ENCODE results near the gene MICB. TPM values are rescaled to one million over a fixed set of nuclear protein-coding genes. Genes with fewer than 3 reads are reported as not detected.

The MICB gene
- total RNA-seq, 1 experiment from 2014 or later, result 4.3 TPM

- Mint-ChIP-seq H3K4me1 (ENCODE audit: insufficient read depth, unreplicated experiment) (no peaks in the 10 kb centered on the region), H3K36me3 (ENCODE audit: insufficient read depth, unreplicated experiment) (peaks cover 54% of the 10 kb centered on the region), H3K4me3 (ENCODE audit: unreplicated experiment) (no peak overlapping the region), H3K9me3 (ENCODE audit: unreplicated experiment) (no peaks in the 10 kb centered on the region), H3K27ac (ENCODE audit: low read depth, unreplicated experiment) (no peak overlapping the region), H3K27me3 (ENCODE audit: insufficient read depth, unreplicated experiment) (no peaks in the 10 kb centered on the region)
- DNase-seq (ENCODE audit: unreplicated experiment), result no peak
- no TSS peak for BruUV-seq (replicated peaks)
- ChIA-PET CTCF (interaction anchor here (1.1 kb wide), 1 partner anchor 70 kb away, joined by 3 read pairs; no protein-coding TSS in a partner anchor), POLR2A (interaction anchor here (1.0 to 3.9 kb wide), 4 partner anchors 11 to 35 kb away, joined by 3 to 21 read pairs (median 5); partner anchors contain the start of gene DDX39B)
- intact Hi-C loops (cut with micrococcal nuclease), result no loop called here
- no peak for TF ChIP-seq CTCF (IDR thresholded peaks at IDR 0.05; ENCODE audit: unreplicated experiment)
These were observed 30.4 kb downstream of the MICB start for GRCh38 chr6:31528307-31528777.

- no peak for DNase-seq (ENCODE audit: unreplicated experiment)
- no peak within 1 kb of the TSS for H3K27ac Mint-ChIP-seq (ENCODE audit: low read depth, unreplicated experiment)
- no peak within 1 kb of the TSS for H3K4me3 Mint-ChIP-seq (ENCODE audit: unreplicated experiment)
- BruUV-seq (replicated peaks), result no TSS peak
- H3K27me3 Mint-ChIP-seq (ENCODE audit: insufficient read depth, unreplicated experiment), result no peaks in the 10 kb centered on the region
- peaks cover 59% of the 10 kb centered on the region for H3K36me3 Mint-ChIP-seq (ENCODE audit: insufficient read depth, unreplicated experiment)
- ChIA-PET CTCF (interaction anchor here (1.1 kb wide), 1 partner anchor 70 kb away, joined by 3 read pairs; no protein-coding TSS in a partner anchor), POLR2A (interaction anchor here (1.0 to 3.9 kb wide), 6 partner anchors 10 to 123 kb away, joined by 3 to 21 read pairs (median 4); partner anchors contain the start of genes BAG6 and DDX39B)
- intact Hi-C loops (cut with micrococcal nuclease), result no loop called here
- no peak for TF ChIP-seq CTCF (IDR thresholded peaks at IDR 0.05; ENCODE audit: unreplicated experiment)
- no peaks in the 10 kb centered on the region for H3K9me3 Mint-ChIP-seq (ENCODE audit: unreplicated experiment)
- H3K4me1 Mint-ChIP-seq (ENCODE audit: insufficient read depth, unreplicated experiment), result no peaks in the 10 kb centered on the region
These were observed 30.9 kb downstream of the MICB start, which contains the start of gene MCCD1 for GRCh38 chr6:31528821-31529328. Gene MCCD1 (plus strand): TSS chr6:31528962. CDS start chr6:31529015, 53 bp downstream.

GRCh38 chr6:31529329-31530150 is 31.6 kb downstream of the MICB start:
- ChIA-PET POLR2A (interaction anchor here (0.6 to 3.9 kb wide), 7 partner anchors 9 to 211 kb away, joined by 3 to 21 read pairs (median 3); partner anchors contain the start of genes BAG6 and DDX39B), CTCF (interaction anchor here (1.1 kb wide), 1 partner anchor 69 kb away, joined by 3 read pairs; no protein-coding TSS in a partner anchor)
- no peaks in the 10 kb centered on the region for H3K4me1 Mint-ChIP-seq (ENCODE audit: insufficient read depth, unreplicated experiment)
- no peak overlapping the region for H3K27ac Mint-ChIP-seq (ENCODE audit: low read depth, unreplicated experiment)
- intact Hi-C loops (cut with micrococcal nuclease), result no loop called here
- TF ChIP-seq CTCF (IDR thresholded peaks at IDR 0.05; ENCODE audit: unreplicated experiment), result no peak
- H3K36me3 Mint-ChIP-seq (ENCODE audit: insufficient read depth, unreplicated experiment), result peaks cover 66% of the 10 kb centered on the region
- no peak for DNase-seq (ENCODE audit: unreplicated experiment)
- no peaks in the 10 kb centered on the region for H3K9me3 Mint-ChIP-seq (ENCODE audit: unreplicated experiment)
- H3K4me3 Mint-ChIP-seq (ENCODE audit: unreplicated experiment), result no peak overlapping the region
- no peaks in the 10 kb centered on the region for H3K27me3 Mint-ChIP-seq (ENCODE audit: insufficient read depth, unreplicated experiment)
- BruUV-seq (replicated peaks), result no TSS peak

- Mint-ChIP-seq H3K4me3 (ENCODE audit: unreplicated experiment) (no peak overlapping the region), H3K27ac (ENCODE audit: low read depth, unreplicated experiment) (no peak overlapping the region), H3K36me3 (ENCODE audit: insufficient read depth, unreplicated experiment) (peaks cover 77% of the 10 kb centered on the region), H3K9me3 (ENCODE audit: unreplicated experiment) (no peaks in the 10 kb centered on the region), H3K27me3 (ENCODE audit: insufficient read depth, unreplicated experiment) (no peaks in the 10 kb centered on the region), H3K4me1 (ENCODE audit: insufficient read depth, unreplicated experiment) (peaks cover under 1% of the 10 kb centered on the region)
- no peak for TF ChIP-seq CTCF (IDR thresholded peaks at IDR 0.05; ENCODE audit: unreplicated experiment)
- DNase-seq (ENCODE audit: unreplicated experiment), result no peak
- CTCF ChIA-PET, result no interaction called here
- intact Hi-C loops (cut with micrococcal nuclease), result no loop called here
- POLR2A ChIA-PET, result interaction anchor here (0.7 to 2.5 kb wide), 4 partner anchors 11 to 122 kb away, joined by 3 to 19 read pairs (median 4); partner anchors contain the start of genes BAG6, DDX39B and MICB
- TSS peak; percentile 13 for BruUV-seq (replicated peaks)
These were observed 32.7 kb downstream of the MICB start for GRCh38 chr6:31530659-31531058.
